Body of pancreas (tissue), 4 donors: Measurements from ENCODE around the gene HPN. TPM values are rescaled to one million over a fixed set of nuclear protein-coding genes. Genes with fewer than 3 reads are reported as not detected.

ENCODE experiments used
- ATAC-seq: fragments of 150-250 bp; one replicate; pipeline ENCODE4 v1.9.1; 2016
- DNase-seq, 4 donors: peaks; one replicate each; pipeline ENCODE4 v3.0.0-alpha.2; 2019
- H3K27ac ChIP-seq, 4 donors: fragments of 200-600 bp; sonication (generic); 1 replicate in 3 of 4; 2 replicates in 1 of 4; pipeline versions ENCODE4 v1.5.1 to v1.6.1; 2016 to 2019; ENCODE audit warnings: mild to moderate bottlenecking in 1 of 4, mixed read lengths in 1 of 4, moderate library complexity in 1 of 4
- H3K27me3 ChIP-seq, 2 donors: fragments of 200-600 bp; sonication (generic); one replicate each; pipeline ENCODE4 v1.6.0; 2016; ENCODE audit warnings: mild to moderate bottlenecking in 1 of 2
- H3K36me3 ChIP-seq, 2 donors: fragments of 200-600 bp; sonication (generic); replicated peaks in 1 of 2; 2 replicates each; pipeline ENCODE4 v1.5.1; 2016; ENCODE audit warnings: low read depth in 2 of 2; ENCODE audit not compliant: insufficient read depth in 1 of 2
- H3K4me1 ChIP-seq: fragments of 200-600 bp; sonication (generic); one replicate; pipeline ENCODE4 v1.6.0; 2016
- H3K4me3 ChIP-seq, 2 donors: fragments of 200-600 bp; sonication (generic); 1 replicate in 1 of 2; 2 replicates in 1 of 2; pipeline ENCODE4 v1.5.1; 2016 to 2019
- H3K9me3 ChIP-seq, 3 donors: fragments of 200-600 bp; sonication (generic); 1 replicate in 2 of 3; 2 replicates in 1 of 3; pipeline ENCODE4 v1.5.1; 2016
- POLR2A ChIP-seq, 3 donors: fragments of 450-650 bp; IDR thresholded peaks; one replicate each; pipeline ENCODE4 v1.6.1; 2016; ENCODE audit warnings: antibody characterized with exemption in 3 of 3, mild to moderate bottlenecking in 2 of 3
- WGBS, 2 donors: methylation state at CpG; one replicate each; pipeline ENCODE4 v1.1.5; 2017; 5-methylcytosine and 5-hydroxymethylcytosine counted together
- intact Hi-C: fragments of 100-400 bp; cut with DNase I; formaldehyde crosslinking; loops from one replicate; pipeline ENCODE4 v1.15.1; 2023
- total RNA-seq, 2 donors: library from RNA; depleted of rRNA; stranded (reverse); fragments of >200 nt; gene quantifications; one replicate each; pipeline ENCODE4 v1.1.0, GENCODE V29; 2016
- TF ChIP-seq, protein P1 (sequence below), 7 experiments: fragments of 450-650 bp in 4 of 7; fragments of 200-600 bp in 3 of 7; sonication (generic) in 3 of 7; IDR thresholded peaks; one replicate each; pipeline ENCODE4 v1.5.1; 2016 to 2019; ENCODE audit warnings: antibody characterized with exemption in 7 of 7

Gene HPN
- total RNA-seq, 2 donors from 2014 or later: 135 to 289 TPM

DNA sequence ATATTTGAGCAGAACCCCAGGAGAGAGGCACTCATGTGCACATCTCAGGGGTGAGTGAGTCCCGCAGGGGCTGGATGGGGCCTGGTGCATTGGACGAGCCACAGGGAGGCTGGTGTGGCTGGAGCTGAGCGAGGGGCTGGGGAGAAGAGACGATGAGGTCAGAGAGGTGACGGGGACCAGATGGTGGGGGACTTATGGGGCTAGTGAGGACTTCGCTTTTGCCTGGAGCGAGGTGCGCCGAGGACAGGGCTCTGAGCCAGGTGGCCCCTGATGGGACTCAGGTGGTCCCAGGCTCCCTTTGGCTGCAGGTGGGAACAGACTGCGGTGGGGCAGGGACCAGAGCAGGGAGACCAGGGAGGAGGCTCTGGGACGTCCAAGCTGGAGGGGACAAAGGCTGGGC, 67.2 kb downstream of the HPN start:
- ATAC-seq (no peak), DNase-seq (no peak)
- Histone ChIP-seq H3K4me3 (no peak overlapping the region), H3K27ac (no peak overlapping the region), H3K9me3 (no peaks in the 10 kb centered on the region), H3K27me3 (no peaks in the 10 kb centered on the region), H3K36me3 (no peaks in the 10 kb centered on the region), H3K4me1 (peaks cover 7% of the 10 kb centered on the region)
- TF ChIP-seq, protein P1, sequence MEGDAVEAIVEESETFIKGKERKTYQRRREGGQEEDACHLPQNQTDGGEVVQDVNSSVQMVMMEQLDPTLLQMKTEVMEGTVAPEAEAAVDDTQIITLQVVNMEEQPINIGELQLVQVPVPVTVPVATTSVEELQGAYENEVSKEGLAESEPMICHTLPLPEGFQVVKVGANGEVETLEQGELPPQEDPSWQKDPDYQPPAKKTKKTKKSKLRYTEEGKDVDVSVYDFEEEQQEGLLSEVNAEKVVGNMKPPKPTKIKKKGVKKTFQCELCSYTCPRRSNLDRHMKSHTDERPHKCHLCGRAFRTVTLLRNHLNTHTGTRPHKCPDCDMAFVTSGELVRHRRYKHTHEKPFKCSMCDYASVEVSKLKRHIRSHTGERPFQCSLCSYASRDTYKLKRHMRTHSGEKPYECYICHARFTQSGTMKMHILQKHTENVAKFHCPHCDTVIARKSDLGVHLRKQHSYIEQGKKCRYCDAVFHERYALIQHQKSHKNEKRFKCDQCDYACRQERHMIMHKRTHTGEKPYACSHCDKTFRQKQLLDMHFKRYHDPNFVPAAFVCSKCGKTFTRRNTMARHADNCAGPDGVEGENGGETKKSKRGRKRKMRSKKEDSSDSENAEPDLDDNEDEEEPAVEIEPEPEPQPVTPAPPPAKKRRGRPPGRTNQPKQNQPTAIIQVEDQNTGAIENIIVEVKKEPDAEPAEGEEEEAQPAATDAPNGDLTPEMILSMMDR (IDR thresholded peaks at IDR 0.05): no peak
- no peak for TF ChIP-seq POLR2A (IDR thresholded peaks at IDR 0.05)
- intact Hi-C loops: no loop called here
- whole genome bisulfite sequencing, 2 donors: 83 to 93% methylated on average over 11 of the region's 11 CpGs

GRCh38 chr19:35109395-35110112, 68.0 kb downstream of the HPN start:
- no peak overlapping the region for H3K27ac ChIP-seq
- no peak for ATAC-seq
- no peaks in the 10 kb centered on the region for H3K36me3 ChIP-seq
- no peaks in the 10 kb centered on the region for H3K27me3 ChIP-seq
- H3K4me1 ChIP-seq: peaks cover 11% of the 10 kb centered on the region
- intact Hi-C loops: no loop called here
- 79 to 84% methylated on average over 7 to 22 of the region's 22 CpGs for WGBS, 2 donors
- H3K4me3 ChIP-seq: no peak overlapping the region
- TF ChIP-seq, protein P1 (IDR thresholded peaks at IDR 0.05): no peak
- TF ChIP-seq POLR2A (IDR thresholded peaks at IDR 0.05): no peak
- DNase-seq: no peak
- no peaks in the 10 kb centered on the region for H3K9me3 ChIP-seq

DNA sequence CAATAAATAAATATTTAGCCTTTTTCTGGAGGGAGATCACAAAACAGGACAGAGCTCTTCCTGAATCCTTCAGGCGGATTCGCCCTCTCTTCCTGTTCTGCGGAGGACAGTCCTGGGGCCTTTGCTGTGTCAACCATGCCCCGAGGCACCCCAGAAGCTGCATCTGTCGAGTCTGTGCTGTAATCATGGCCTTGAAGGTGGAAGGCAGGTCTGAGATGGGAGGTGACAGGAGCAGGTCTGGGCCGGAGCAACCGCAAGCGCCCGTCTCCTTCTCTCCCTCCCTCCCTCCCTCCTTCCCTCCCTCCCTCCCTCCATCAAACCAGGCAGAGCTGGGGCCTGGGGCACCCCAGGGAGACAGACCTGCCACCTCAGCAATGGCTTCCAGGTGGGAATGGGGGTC, 69.5 kb downstream of the HPN start:
- Histone ChIP-seq H3K36me3 (no peaks in the 10 kb centered on the region), H3K27ac (no peak overlapping the region), H3K4me3 (no peak overlapping the region), H3K27me3 (no peaks in the 10 kb centered on the region), H3K4me1 (peaks cover 25% of the 10 kb centered on the region), H3K9me3 (no peaks in the 10 kb centered on the region)
- 64 to 65% methylated on average over 7 to 9 of the region's 9 CpGs for WGBS, 2 donors
- DNase-seq (no peak), ATAC-seq (no peak)
- TF ChIP-seq, protein P1 (IDR thresholded peaks at IDR 0.05): no peak
- TF ChIP-seq POLR2A (IDR thresholded peaks at IDR 0.05): no peak
- intact Hi-C loops: no loop called here

- no peaks in the 10 kb centered on the region for H3K27me3 ChIP-seq
- ATAC-seq (no peak), DNase-seq (no peak)
- no peaks in the 10 kb centered on the region for H3K36me3 ChIP-seq
- 82 to 85% methylated on average over 13 to 15 of the region's 15 CpGs for WGBS, 2 donors
- H3K4me3 ChIP-seq: no peak overlapping the region
- H3K9me3 ChIP-seq: no peaks in the 10 kb centered on the region
- H3K4me1 ChIP-seq: peaks cover 31% of the 10 kb centered on the region
- no peak overlapping the region for H3K27ac ChIP-seq
- TF ChIP-seq, protein P1 (IDR thresholded peaks at IDR 0.05): no peak
- TF ChIP-seq POLR2A (IDR thresholded peaks at IDR 0.05): no peak
- intact Hi-C loops: no loop called here
Measured at GRCh38 chr19:35112995-35113688, 71.6 kb downstream of the HPN start.
